ENCODE measurements around the gene COMMD8. TPM values are rescaled to one million over a fixed set of nuclear protein-coding genes. Genes with fewer than 3 reads are reported as not detected.

COMMD8 gene
- total RNA-seq, 1 experiment from 2014 or later = 19.9 TPM

DNA sequence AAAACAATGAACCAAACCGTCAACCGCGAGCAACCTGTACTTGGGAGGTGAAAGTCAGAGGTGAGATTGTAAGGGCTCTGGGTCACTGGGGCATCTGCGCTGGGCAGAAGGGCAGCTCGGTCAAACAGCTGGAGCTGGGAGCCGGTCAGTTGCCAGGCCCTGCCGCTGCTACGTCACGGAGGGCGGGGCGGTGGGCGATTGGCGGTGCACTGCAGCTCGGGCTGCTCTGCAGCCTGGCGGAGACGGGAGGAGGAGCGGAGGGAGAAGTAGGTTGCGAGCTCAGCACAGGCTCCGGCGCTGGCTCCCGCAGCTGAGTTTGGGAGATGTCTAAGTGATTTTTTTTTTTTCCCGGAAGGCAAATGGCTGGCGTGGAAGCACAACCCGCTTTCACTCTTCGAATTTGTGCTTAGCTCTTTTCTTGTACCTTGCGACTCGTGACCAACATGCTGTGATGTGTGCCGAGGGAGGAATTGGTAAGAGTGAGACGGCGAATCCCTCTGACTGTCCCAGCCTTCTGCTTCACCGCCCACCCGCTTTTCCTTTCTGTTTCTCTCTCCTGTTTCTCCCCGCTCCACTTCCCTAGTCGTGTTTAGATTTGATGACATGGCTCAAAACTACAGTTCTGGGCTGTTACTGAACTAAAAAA is 21.7 kb upstream of the COMMD8 start, which contains the start of gene ATP10D:
Gene ATP10D (plus strand): TSS at position 229 of the 646 bp plus-strand sequence. CDS start 27,266 bp downstream, outside the sequence.
- Histone ChIP-seq H3K9me2 (ENCODE audit: insufficient read depth) (no peaks in the 10 kb centered on the region), H3K4me2 (ENCODE audit: low read length) (peak within 1 kb of the TSS; percentile 85), H3K4me1 (ENCODE audit: control insufficient read depth in 1 of 2, insufficient read depth in 2 of 2, low read length in 2 of 2) (peaks cover 0 to 20% of the 10 kb centered on the region in 2 experiments; a peak in 3 of 4 replicates), H3K9ac (ENCODE audit: low read length) (peak within 1 kb of the TSS; percentile 63), H3K36me3 (ENCODE audit: control insufficient read depth in 1 of 2, insufficient read depth in 2 of 2, low read length in 2 of 2) (no peaks in the 10 kb centered on the region), H3K4me3 (replicated peaks in 1 of 2; ENCODE audit: low read depth in 1 of 2, low read length in 2 of 2) (peak within 1 kb of the TSS; percentile 61 to 65), H3K79me2 (ENCODE audit: insufficient read depth, low read length) (no peaks in the 10 kb centered on the region), H2AFZ (ENCODE audit: low read depth, low read length, poor library complexity, severe bottlenecking) (peak within 1 kb of the TSS; percentile 89), H3K27me3 (ENCODE audit: insufficient read depth, low read length) (no peaks in the 10 kb centered on the region), H4K20me1 (ENCODE audit: insufficient read depth) (no peaks in the 10 kb centered on the region), H3K27ac (ENCODE audit: low read depth, low read length) (peak within 1 kb of the TSS; percentile 46), H3K9me3 (ENCODE audit: control insufficient read depth in 1 of 2, insufficient read depth in 1 of 2, low read depth in 1 of 2, low read length in 2 of 2) (no peaks in the 10 kb centered on the region)
- CTCF ChIA-PET = interaction anchor here (1.0 to 2.1 kb wide), 2 partner anchors 14 to 22 kb away, joined by 5 to 6 read pairs; partner anchors contain the start of gene COMMD8
- no TSS peak for BruUV-seq (replicated peaks)
- DNase-seq (ENCODE audit: low read depth, low spot score) = peak; percentile 74
- ATAC-seq = peak; percentile 100
- POLR2A ChIA-PET = interaction anchor here (0.8 to 2.0 kb wide), 4 partner anchors 8 to 27 kb away, joined by 3 to 9 read pairs (median 4); partner anchors contain the start of gene COMMD8
- intact Hi-C loops (cut with micrococcal nuclease) = loop anchor here (2.0 kb wide), 1 partner anchor 80 kb away; no protein-coding TSS in a partner anchor
- RAD21 ChIA-PET (ENCODE audit: low non-redundant PET in 1 of 2, low total read pairs in 2 of 2, uncharacterized antibody in 2 of 2, unreplicated experiment in 2 of 2) = interaction anchor here in 1 of 2 experiments (0.7 kb wide), 1 partner anchor 22 kb away, joined by 3 read pairs; the partner anchor contains the start of gene COMMD8
- no peak for TF ChIP-seq EZH2 (IDR thresholded peaks at IDR 0.05)
- no peak for TF ChIP-seq REST (IDR thresholded peaks at IDR 0.05; ENCODE audit: low read depth)
- TF ChIP-seq ZFX (IDR thresholded peaks at IDR 0.05) = no peak; the same call in 1 of the 2 replicates
- TF ChIP-seq ZNF274 (IDR thresholded peaks at IDR 0.05; ENCODE audit: low read depth, low read length) = no peak
- TF ChIP-seq, protein P1, sequence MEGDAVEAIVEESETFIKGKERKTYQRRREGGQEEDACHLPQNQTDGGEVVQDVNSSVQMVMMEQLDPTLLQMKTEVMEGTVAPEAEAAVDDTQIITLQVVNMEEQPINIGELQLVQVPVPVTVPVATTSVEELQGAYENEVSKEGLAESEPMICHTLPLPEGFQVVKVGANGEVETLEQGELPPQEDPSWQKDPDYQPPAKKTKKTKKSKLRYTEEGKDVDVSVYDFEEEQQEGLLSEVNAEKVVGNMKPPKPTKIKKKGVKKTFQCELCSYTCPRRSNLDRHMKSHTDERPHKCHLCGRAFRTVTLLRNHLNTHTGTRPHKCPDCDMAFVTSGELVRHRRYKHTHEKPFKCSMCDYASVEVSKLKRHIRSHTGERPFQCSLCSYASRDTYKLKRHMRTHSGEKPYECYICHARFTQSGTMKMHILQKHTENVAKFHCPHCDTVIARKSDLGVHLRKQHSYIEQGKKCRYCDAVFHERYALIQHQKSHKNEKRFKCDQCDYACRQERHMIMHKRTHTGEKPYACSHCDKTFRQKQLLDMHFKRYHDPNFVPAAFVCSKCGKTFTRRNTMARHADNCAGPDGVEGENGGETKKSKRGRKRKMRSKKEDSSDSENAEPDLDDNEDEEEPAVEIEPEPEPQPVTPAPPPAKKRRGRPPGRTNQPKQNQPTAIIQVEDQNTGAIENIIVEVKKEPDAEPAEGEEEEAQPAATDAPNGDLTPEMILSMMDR (IDR thresholded peaks at IDR 0.05 in 2 of 3, conservative IDR thresholded peaks at IDR 0.05 in 1 of 3; ENCODE audit: borderline replicate concordance in 1 of 3, insufficient read depth in 1 of 3, low read depth in 2 of 3, low read length in 2 of 3) = no peak
- peak; percentile 48 for TF ChIP-seq TCF7L2 (IDR thresholded peaks at IDR 0.05; ENCODE audit: borderline replicate concordance, extremely low read depth, insufficient read depth, insufficient read length)
- TF ChIP-seq POLR2AphosphoS5 (IDR thresholded peaks at IDR 0.05; ENCODE audit: low read depth, low read length) = peak; percentile 91
- peak; percentile 51 for TF ChIP-seq SIN3A (IDR thresholded peaks at IDR 0.05; ENCODE audit: low read depth)
- no peak for TF ChIP-seq ELF1 (IDR thresholded peaks at IDR 0.05; ENCODE audit: borderline replicate concordance, low read depth)
- no peak for TF ChIP-seq EZH2phosphoT487 (IDR thresholded peaks at IDR 0.05; ENCODE audit: borderline replicate concordance)
- TF ChIP-seq YY1 (IDR thresholded peaks at IDR 0.05; ENCODE audit: extremely low read depth, insufficient replicate concordance, low read depth, low read length) = no peak
- no peak for TF ChIP-seq FOSL1 (IDR thresholded peaks at IDR 0.05; ENCODE audit: low read depth)
- TF ChIP-seq, protein P2, sequence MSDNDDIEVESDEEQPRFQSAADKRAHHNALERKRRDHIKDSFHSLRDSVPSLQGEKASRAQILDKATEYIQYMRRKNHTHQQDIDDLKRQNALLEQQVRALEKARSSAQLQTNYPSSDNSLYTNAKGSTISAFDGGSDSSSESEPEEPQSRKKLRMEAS (IDR thresholded peaks at IDR 0.05) = peak; percentile 60; the same call in 1 of the 2 replicates
- TF ChIP-seq SRF (IDR thresholded peaks at IDR 0.05; ENCODE audit: low read depth) = no peak
- TF ChIP-seq EGR1 (IDR thresholded peaks at IDR 0.05; ENCODE audit: low read depth) = no peak
- no peak for TF ChIP-seq CEBPB (IDR thresholded peaks at IDR 0.05; ENCODE audit: low read depth)
- no peak for TF ChIP-seq JUND (IDR thresholded peaks at IDR 0.05)
- 0 out of 2 replicates have a peak, but pooled peaks have one; percentile 35 for TF ChIP-seq SP1 (IDR thresholded peaks at IDR 0.05; ENCODE audit: low read depth)
- no peak for TF ChIP-seq ATF3 (IDR thresholded peaks at IDR 0.05)

Data from HCT116 (cell line).